Keratinocyte (primary cell): ENCODE data around the gene RNF169. TPM values are rescaled to one million over a fixed set of nuclear protein-coding genes. Genes with fewer than 3 reads are reported as not detected.

Experiments used
- DNase-seq: peaks from one replicate; pipeline ENCODE4 v3.0.0-alpha.2; 2011; ENCODE audit warnings: low read depth, missing footprints, low spot score
- FAIRE-seq: peaks from 2 replicates; lab custom pipeline; 2011; peaks lifted over from hg19 to GRCh38; lab: Jason Lieb, UNC
- H2AFZ ChIP-seq: 2 replicates; pipeline ENCODE4 v1.6.0; 2012; ENCODE audit warnings: low read length, control low read depth, inconsistent platforms; ENCODE audit not compliant: control insufficient read depth
- H3K27ac ChIP-seq: 2 replicates; pipeline ENCODE4 v1.5.1; 2011; ENCODE audit warnings: low read length; ENCODE audit not compliant: control insufficient read depth, insufficient read depth
- H3K27me3 ChIP-seq: 3 replicates; pipeline ENCODE4 v1.6.0; 2011; ENCODE audit warnings: low read length; ENCODE audit not compliant: control insufficient read depth, insufficient read depth; ENCODE audit errors: extremely low read depth
- H3K36me3 ChIP-seq, 2 experiments: 2 replicates in 1 of 2; 3 replicates in 1 of 2; pipeline ENCODE4 v1.5.1; 2011; ENCODE audit warnings: low read length in 2 of 2, mild to moderate bottlenecking in 1 of 2; ENCODE audit not compliant: control insufficient read depth in 2 of 2, insufficient read depth in 2 of 2; ENCODE audit errors: extremely low read depth in 1 of 2
- H3K4me1 ChIP-seq: 3 replicates; pipeline ENCODE4 v1.5.1; 2011; ENCODE audit warnings: low read length; ENCODE audit not compliant: control insufficient read depth, insufficient read depth; ENCODE audit errors: extremely low read depth
- H3K4me2 ChIP-seq: 3 replicates; pipeline ENCODE4 v1.6.0; 2011; ENCODE audit warnings: low read depth, low read length; ENCODE audit not compliant: control insufficient read depth, insufficient read depth; ENCODE audit errors: extremely low read depth
- H3K4me3 ChIP-seq, 3 experiments: fragments of 200-600 bp in 1 of 3; sonication (generic) in 1 of 3; 2 replicates in 2 of 3; 3 replicates in 1 of 3; pipeline ENCODE4 v1.5.1; 2011 to 2016; ENCODE audit warnings: low read length in 3 of 3, mild to moderate bottlenecking in 3 of 3, control low read depth in 2 of 3, inconsistent platforms in 1 of 3, low read depth in 1 of 3, mixed read lengths in 1 of 3, mixed run types in 1 of 3, moderate library complexity in 1 of 3; ENCODE audit not compliant: control insufficient read depth in 2 of 3, insufficient read depth in 2 of 3; ENCODE audit errors: extremely low read depth in 1 of 3
- H3K79me2 ChIP-seq: 2 replicates; pipeline ENCODE4 v1.6.0; 2012; ENCODE audit warnings: low read length; ENCODE audit not compliant: control insufficient read depth, insufficient read depth
- H3K9ac ChIP-seq: 3 replicates; pipeline ENCODE4 v1.6.0; 2011; ENCODE audit warnings: low read length; ENCODE audit not compliant: control insufficient read depth, insufficient read depth; ENCODE audit errors: extremely low read depth
- H3K9me1 ChIP-seq: 3 replicates; pipeline ENCODE4 v1.6.0; 2011; ENCODE audit warnings: low read length; ENCODE audit not compliant: control insufficient read depth, insufficient read depth; ENCODE audit errors: extremely low read depth
- H3K9me3 ChIP-seq: 2 replicates; pipeline ENCODE4 v1.5.1; 2012; ENCODE audit warnings: low read depth, low read length; ENCODE audit not compliant: control insufficient read depth
- H4K20me1 ChIP-seq: 3 replicates; pipeline ENCODE4 v1.6.0; 2011; ENCODE audit warnings: low read length; ENCODE audit not compliant: control insufficient read depth, insufficient read depth; ENCODE audit errors: extremely low read depth
- EZH2 ChIP-seq: IDR thresholded peaks from one replicate; pipeline ENCODE4 v1.6.1; 2012; ENCODE audit warnings: inconsistent platforms, mild to moderate bottlenecking, low read length, moderate library complexity
- dilution Hi-C: fragments of 300-500 bp; cut with MboI; formaldehyde crosslinking; loops from one replicate; pipeline ENCODE4 v1.7.0; 2020; ENCODE audit warnings: low sequenced_read_pairs; ENCODE audit not compliant: extremely low pct_ligation_motif_present
- polyA plus RNA-seq, 5 experiments: library from polyadenylated mRNA; depleted of rRNA in 3 of 5; stranded (reverse) in 3 of 5; stranded (forward) in 1 of 5; unstranded in 1 of 5; fragments of >200 nt; gene quantifications; 1 replicate in 1 of 5; 2 replicates in 3 of 5; 3 replicates in 1 of 5; pipeline versions ENCODE4 v1.2.1 to v1.2.3, GENCODE V29; 2011 to 2012; ENCODE audit warnings: missing spikeins in 2 of 5, low read depth in 1 of 5, low replicate concordance in 1 of 5
- TF ChIP-seq, protein P1 (sequence below), 3 experiments: IDR thresholded peaks in 1 of 3; conservative IDR thresholded peaks in 1 of 3; optimal IDR thresholded peaks in 1 of 3; 2 replicates in 2 of 3; 3 replicates in 1 of 3; pipeline versions ENCODE3 to v1.5.1; 2011; ENCODE audit warnings: low read length in 3 of 3, mild to moderate bottlenecking in 3 of 3, moderate library complexity in 2 of 3, control low read depth in 1 of 3, inconsistent platforms in 1 of 3; ENCODE audit not compliant: insufficient read depth in 2 of 3; ENCODE audit errors: extremely low read depth in 1 of 3

The RNF169 gene
- polyA plus RNA-seq, 1 donor (not counting 4 experiments of a cell fraction or from before 2014, with no cell fraction given) = 8.9 TPM

DNA sequence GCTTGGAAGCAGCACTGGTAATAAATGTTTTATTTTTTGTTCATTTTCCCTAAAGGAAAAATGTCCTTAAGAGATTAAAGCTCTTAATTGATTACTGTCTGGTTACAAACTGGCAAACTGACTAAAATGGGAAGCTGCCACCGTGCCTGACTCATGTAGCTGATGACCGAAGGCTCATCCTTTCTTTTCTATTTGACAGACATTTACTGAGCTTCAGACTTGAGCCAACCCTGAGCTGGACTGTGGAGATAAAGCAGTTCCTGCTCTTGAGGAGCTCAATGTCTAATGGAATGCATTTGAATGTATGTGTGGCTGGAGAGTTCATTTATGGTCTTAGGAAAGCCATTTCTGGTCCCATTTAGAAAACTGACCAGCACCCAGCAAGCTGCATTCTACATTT lies 91.3 kb downstream of the RNF169 start:
- Histone ChIP-seq H4K20me1 (no peaks in the 10 kb centered on the region), H3K9me1 (no peaks in the 10 kb centered on the region), H3K4me3 (no peak overlapping the region), H3K9me3 (no peaks in the 10 kb centered on the region), H3K4me2 (no peak overlapping the region), H3K4me1 (no peaks in the 10 kb centered on the region), H3K79me2 (no peaks in the 10 kb centered on the region), H2AFZ (no peak overlapping the region), H3K27me3 (no peaks in the 10 kb centered on the region), H3K27ac (no peak overlapping the region), H3K9ac (no peak overlapping the region), H3K36me3 (peaks cover 32 to 33% of the 10 kb centered on the region in 2 experiments)
- FAIRE-seq = no peak
- TF ChIP-seq, protein P1, sequence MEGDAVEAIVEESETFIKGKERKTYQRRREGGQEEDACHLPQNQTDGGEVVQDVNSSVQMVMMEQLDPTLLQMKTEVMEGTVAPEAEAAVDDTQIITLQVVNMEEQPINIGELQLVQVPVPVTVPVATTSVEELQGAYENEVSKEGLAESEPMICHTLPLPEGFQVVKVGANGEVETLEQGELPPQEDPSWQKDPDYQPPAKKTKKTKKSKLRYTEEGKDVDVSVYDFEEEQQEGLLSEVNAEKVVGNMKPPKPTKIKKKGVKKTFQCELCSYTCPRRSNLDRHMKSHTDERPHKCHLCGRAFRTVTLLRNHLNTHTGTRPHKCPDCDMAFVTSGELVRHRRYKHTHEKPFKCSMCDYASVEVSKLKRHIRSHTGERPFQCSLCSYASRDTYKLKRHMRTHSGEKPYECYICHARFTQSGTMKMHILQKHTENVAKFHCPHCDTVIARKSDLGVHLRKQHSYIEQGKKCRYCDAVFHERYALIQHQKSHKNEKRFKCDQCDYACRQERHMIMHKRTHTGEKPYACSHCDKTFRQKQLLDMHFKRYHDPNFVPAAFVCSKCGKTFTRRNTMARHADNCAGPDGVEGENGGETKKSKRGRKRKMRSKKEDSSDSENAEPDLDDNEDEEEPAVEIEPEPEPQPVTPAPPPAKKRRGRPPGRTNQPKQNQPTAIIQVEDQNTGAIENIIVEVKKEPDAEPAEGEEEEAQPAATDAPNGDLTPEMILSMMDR (optimal IDR thresholded peaks at IDR 0.05 in 1 of 3, IDR thresholded peaks at IDR 0.05 in 1 of 3, conservative IDR thresholded peaks at IDR 0.05 in 1 of 3; ENCODE audit: extremely low read depth in 1 of 3, insufficient read depth in 2 of 3, low read length in 3 of 3) = no peak
- TF ChIP-seq EZH2 = no peak
- dilution Hi-C loops = no loop called here
- DNase-seq = no peak

DNA sequence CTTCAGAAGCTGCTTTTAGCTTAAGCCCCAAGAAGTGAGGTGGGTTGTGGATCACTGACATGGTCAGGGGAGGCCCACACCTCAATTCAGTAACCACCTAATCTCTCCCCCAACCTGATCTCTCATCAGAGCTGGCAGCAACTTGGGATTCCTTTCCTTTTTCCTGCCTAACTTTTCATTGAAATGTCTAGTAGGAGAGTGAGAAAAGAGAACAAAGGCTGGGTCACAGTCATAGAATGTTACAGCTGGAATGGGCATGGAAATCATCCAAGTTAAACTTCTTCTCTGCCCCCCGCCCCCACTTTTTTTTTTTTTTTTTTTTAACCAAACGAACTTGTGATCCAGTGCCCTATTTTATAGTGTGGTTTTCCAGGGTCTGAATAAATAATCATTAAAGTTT lies 91.8 kb downstream of the RNF169 start:
- Histone ChIP-seq H3K4me3 (no peak overlapping the region), H3K9ac (no peak overlapping the region), H3K9me3 (no peaks in the 10 kb centered on the region), H3K79me2 (no peaks in the 10 kb centered on the region), H3K9me1 (no peaks in the 10 kb centered on the region), H3K27me3 (no peaks in the 10 kb centered on the region), H3K4me2 (no peak overlapping the region), H3K36me3 (peaks cover 30 to 32% of the 10 kb centered on the region in 2 experiments), H2AFZ (no peak overlapping the region), H3K27ac (no peak overlapping the region), H4K20me1 (no peaks in the 10 kb centered on the region), H3K4me1 (no peaks in the 10 kb centered on the region)
- FAIRE-seq (no peak), DNase-seq (no peak)
- dilution Hi-C loops = no loop called here
- TF ChIP-seq EZH2 = no peak
- TF ChIP-seq, protein P1 (optimal IDR thresholded peaks at IDR 0.05 in 1 of 3, IDR thresholded peaks at IDR 0.05 in 1 of 3, conservative IDR thresholded peaks at IDR 0.05 in 1 of 3; ENCODE audit: extremely low read depth in 1 of 3, insufficient read depth in 2 of 3, low read length in 3 of 3) = no peak
